HG03025 (cell line): ENCODE data around the gene MICOS13.
"Not testable (repeated sequence)": the region's sequence is repeated elsewhere in the genome, so short reads cannot be mapped to it uniquely, and the experiment has no call there.

Source experiments
- ATAC-seq: cut with Tn5 transposase; IDR thresholded peaks from one replicate; pipeline ENCODE4 v1.9.1; 2021; ENCODE audit warnings: mild to moderate bottlenecking, moderate library complexity; ENCODE audit not compliant: unreplicated experiment, low FRiP score

The MICOS13 gene

DNA sequence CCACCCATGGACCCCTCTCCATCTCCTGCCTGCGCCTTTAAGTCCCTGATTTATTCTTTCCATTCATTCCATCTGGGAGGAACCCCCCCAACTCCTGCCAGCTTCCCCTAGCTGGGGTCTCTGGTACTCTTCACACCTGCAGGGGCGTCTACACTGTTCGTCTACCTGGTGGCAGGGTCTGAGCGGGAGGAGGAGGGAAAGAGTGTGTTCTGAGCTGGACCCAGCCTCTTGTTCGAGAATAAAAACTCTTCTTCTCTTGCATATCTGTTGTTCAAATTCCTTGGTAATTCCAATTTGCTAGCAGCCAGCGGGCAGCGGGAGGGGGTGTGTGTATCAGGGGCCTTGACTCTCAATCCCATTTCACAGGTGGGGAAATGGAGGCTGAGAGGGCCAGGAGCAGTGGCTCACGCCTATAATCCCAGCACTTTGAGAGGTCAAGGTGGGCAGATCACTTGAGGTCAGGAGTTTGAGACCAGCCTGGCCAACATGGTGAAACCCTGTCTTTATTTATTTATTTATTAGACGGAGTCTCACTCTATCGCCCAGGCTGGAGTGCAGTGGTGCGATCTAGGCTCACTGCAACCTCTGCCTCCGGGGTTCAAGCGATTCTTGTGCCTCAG is 8.1 kb upstream of the MICOS13 start:
- not testable (repeated sequence) for ATAC-seq

DNA sequence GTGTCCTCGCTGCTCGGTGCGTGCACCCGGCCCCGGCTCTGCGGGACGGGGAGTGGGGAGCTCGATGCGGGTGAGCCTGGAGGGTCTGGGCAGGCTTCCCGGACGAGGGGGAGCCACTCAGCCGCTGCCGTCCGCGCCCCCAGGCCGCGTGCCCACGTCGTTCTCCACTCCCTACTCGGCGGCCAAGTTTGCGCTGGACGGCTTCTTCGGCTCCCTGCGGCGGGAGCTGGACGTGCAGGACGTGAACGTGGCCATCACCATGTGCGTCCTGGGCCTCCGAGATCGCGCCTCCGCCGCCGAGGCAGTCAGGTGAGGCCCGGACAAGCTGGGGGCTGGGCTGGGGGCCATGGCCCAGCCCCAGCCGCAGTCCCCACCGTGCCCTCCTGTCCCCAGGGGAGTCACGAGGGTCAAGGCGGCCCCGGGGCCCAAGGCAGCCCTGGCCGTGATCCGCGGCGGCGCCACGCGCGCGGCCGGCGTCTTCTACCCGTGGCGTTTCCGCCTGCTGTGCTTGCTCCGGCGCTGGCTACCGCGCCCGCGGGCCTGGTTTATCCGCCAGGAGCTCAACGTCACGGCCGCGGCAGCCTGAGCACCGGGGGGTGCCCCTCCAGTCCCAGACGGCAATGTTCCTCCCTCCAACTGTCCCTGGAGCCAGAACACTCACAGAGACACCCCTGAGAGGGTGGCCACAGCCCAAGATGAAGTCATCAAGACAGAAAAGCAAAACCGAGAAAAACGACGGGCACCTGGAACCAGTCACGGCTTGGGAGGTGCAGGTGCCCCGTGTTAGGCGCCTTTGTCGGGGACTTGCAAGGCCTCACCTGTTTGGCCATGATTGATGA is 7.3 kb upstream of the MICOS13 start:
- ATAC-seq = no peak

DNA sequence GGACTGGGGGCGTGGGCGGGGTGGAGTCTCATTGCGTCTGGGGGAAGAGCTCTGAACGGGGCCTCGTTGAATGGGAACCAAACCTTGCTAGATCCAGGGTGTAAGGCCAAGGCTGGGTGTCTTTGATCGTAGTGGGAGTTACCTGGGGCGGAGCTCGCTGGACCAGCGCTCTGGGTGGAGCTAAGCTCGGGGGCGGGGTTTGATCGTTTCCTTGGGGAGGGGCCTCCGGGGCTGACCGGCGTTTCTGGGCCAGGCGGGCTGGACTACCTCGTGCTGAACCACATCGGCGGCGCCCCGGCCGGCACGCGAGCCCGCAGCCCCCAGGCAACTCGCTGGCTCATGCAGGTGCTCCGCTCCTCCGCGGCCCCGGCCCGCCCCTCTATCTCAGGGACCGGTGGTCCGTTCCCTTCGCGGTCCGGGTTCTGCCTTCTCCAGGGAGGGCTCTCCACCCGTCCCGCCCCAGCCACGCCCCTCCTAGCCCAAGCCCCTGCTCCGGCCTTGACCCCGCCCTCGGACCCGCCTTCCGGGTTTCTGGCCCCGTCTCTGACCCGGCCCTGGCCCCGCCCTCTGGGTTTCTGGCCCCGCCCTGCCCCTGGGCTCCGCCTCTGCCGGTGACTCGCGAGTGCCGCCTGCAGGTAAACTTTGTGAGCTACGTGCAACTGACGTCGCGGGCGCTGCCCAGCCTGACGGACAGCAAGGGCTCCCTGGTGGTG is 6.5 kb upstream of the MICOS13 start:
- peak; percentile 35 for ATAC-seq

DNA sequence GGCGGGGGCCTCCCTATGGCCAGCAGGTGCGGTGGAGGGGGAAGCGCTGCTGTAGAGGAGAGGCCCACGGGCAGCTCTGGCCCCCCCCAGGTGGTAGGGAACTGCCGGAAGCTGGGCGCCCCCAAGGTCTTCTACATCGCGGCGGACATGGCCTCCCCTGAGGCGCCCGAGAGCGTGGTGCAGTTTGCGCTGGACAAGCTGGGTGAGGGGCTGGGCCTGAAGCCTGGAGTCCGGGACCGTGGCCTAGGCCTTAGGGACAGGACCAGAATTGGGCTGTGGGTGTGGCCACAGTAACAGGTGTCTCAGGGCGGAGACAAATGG is 6.0 kb upstream of the MICOS13 start:
- peak; percentile 20 for ATAC-seq

DNA sequence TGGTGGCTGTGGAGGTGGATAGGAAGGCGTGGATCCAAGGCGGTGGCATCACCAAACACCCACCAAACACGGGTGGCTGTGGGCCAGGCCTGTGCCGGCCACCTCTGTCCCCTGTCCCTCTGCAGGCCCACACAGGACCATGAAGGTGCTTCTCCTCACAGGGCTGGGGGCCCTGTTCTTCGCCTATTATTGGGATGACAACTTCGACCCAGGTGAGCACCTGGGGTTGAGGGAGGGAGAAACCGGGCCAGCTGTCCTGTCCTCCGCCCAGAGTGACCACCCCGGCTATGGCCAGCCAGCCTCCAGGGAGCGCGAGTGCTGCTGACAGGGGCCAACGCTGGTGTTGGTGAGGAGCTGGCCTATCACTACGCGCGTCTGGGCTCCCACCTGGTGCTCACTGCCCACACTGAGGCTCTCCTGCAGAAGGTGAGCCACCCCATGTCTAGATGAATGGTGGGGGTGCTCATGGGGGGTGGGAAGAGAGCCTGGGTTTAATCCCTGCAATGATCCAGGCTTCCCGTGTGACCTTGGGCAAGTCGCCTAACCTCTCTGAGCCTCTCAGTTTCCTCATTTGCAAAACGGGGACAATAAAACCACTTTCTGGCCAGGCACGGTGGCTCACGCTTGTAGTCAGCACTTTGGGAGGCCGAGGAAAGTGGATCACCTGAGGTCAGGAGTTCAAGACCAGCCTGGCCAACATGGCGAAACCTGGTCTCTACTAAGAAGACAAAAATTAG is 4.5 kb upstream of the MICOS13 start:
- ATAC-seq = no peak

DNA sequence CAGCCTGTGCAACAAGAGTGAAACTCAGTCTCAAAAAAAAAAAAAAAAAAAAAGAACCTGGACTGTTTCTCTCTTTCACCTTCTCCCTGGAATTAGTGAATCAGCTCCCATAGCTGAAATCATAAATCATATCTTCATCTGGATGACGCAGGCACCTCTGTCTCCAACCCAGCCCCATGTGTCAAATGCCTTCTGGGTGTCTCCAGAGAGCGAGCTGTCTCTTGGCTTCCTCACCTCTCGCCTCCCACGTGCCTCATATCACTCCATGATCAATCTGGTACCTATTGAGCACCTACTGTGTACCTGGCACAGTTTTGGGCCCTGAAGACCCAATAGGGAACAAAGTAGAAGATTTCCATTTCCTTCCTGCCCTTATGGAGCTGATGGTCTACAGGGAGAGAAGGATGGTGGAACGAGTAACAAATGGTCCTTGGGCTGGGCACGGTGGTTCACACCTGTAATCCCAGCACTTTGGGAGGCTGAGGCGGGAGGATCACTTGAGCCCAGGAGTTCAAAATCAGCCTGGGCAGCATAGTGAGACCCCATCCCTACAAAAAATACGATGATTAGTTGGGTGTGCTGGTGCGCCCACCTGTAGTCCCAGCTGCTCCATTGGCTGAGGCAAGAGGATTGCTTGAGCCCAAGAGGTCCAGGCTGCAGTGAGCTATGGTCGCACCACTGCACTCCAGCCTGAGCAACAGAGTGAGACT is 3.0 kb upstream of the MICOS13 start:
- ATAC-seq = no peak

DNA sequence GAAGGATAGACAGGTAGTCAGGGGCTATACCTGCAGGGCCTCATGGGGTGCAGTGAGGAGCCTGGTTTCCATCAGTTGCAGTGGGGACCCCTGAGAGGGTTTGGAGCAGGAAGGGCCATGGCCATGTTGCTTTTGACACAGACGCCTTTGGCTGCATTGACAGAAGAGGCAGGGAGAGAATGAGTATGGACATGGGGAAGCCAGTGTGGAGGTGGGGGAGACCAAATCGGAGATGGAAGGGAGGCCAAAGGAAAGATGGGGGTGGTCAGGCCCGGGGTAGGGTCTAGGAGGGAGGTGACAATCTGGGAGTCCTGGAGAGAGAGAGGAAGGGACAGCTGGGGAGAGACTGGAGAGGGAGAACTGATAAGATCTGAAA is 1.8 kb upstream of the MICOS13 start:
- ATAC-seq = no peak

DNA sequence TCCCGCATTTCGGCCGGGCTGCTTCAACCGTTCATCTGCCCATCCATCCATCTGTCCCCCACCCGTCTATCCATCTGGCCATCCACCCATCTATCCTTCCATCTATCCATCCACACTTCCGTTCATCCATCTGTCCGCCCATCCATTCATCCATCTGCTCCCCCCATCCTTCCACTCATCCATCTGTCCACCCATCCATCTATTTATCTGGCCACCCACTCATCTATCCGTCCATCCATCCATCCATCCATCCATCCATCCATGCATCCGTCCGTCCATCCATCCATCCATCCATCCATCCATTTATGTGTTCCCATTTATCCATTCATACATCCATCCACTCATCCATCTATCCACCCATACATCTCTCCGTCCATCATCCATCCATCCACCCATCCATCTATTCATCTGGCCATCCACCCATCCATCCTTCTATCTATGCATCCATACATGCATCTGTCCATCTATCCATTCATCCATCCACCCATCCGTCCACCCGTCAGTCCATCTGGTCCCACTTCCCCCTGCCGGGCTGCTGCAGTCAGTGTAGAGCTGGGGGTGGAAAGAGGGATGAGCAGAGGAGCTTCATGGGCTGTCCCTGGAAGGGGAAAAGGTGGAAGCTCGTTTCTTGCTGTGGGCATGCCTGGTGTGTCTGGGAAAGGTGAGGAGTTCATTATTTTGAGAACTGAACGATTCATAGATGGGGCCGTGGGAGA is 1.2 kb upstream of the MICOS13 start:
- ATAC-seq = no peak

DNA sequence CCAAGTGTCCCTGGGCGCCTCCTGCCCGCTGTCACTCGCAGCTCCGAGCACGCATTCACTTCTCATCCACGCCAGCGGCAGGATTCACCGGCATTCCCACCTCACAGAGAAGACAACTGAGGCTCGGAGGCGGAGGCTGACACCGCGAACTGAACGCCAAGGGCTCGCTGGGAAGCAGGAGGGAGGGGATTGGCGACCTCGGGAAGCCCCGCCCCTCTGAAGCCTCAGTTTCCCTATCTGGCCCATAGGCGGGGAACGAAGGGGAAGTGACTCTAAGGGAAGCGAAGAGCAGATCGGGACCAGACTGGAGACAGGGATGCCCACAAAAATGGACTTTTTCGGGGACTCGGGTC is 256 bp downstream of the MICOS13 start:
- ATAC-seq = no peak

DNA sequence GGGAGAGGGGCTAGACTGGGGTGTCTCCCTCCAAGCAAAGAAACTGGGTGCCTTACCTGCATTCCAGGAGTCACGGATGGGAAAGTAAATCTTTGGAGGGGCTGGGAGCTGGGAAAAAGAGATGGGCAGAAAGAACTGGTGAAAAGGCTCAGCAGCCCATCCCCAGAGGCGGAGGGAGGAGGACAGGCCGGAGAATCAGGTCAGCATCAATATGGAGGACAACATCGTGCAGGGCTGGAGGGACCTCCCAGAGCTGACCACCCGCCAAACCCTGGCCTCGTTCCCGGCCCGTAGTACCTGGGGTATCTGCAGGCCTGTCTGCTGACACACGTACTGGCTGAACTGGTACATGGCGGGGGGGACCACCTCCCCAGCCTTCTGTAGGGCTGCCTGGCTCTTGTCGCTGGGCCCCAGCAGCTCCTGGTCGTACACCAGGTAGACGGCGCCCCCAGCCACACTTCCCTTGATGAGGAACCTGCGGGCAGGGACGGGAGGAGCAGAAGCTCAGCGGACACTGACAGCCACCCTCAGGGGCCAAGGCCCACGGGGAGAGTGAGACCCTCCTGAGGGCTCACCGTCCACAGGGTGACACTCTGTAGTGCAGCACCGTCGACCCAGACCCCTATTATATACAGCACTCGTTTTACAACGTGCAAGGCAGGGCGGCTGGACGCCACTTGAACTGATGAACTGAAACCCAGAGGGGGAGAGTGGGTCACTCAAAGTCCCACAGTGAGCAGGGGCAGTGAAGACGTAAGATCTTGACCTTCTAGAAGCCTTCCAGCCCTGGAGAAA is 830 bp downstream of the MICOS13 start:
- ATAC-seq = no peak

DNA sequence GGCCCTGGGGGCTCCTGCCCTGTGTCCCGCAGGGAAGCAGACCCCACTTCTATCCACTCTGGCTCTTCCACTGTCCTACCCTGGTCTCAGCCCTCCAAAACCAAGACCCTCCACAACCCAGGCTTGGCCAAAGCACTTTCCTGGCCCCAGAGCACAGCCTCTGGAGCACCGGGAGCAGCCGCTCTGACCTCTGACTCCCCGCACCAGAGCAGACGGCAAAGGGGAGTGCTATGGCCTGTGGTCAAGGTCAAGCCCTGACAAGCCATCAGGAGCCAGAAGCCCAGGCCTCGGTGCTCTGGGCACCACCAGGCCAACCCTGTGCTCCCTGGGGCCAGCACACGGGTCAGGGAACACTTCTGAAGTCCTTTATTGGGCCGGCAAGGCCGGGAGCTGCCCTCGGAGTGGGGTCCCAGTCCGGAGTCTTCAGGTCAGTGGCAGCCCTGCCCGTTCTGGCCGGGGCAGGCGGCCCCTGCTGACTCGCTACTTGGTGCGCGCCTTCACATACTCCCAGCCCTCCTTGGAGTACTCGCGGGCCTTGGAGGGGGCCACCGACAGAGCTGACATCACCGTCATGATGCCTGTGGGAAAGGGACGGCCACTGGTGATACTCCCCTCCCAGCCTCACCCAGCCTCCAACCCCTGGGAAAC is 2.1 kb downstream of the MICOS13 start:
- no peak for ATAC-seq

DNA sequence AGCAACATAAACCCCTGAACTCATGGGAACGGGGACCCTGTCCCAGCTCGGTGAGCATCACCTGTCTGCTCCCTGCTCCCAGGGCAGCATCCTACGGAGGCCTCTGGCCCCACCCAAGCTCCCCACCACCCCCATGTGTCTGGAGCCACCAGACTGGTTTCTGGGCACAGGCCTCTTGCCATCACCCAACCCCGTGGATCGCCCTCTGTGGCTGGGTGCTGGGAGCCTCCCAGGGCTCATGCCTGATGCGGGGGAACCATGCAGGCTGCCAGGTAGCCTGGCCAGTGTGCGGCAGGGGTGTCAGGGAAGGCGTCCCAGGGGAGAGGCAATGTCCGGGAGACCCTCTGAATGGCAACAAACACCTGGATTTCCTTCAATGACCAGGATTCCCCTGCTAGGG is 2.7 kb downstream of the MICOS13 start:
- no peak for ATAC-seq

DNA sequence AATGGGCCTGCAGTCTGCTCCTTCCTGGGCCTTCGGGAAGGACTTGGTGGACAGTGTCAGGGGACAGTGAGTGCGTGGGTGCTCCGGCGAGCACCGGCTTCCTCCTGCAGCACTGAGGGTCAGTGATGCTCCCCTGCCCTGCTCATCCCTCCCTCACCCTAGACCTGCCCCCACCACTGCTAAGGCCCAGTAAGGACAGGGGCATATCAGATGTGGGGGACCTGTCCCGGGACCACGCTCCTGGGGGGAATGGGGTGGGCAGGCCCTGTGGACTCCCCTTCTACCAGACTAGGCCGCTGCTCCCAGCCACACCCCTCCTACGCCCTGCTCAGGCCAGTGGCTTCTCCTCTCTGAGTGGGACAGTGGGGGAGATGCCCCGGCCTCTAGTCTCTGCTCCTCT is 3.2 kb downstream of the MICOS13 start:
- ATAC-seq = no peak

DNA sequence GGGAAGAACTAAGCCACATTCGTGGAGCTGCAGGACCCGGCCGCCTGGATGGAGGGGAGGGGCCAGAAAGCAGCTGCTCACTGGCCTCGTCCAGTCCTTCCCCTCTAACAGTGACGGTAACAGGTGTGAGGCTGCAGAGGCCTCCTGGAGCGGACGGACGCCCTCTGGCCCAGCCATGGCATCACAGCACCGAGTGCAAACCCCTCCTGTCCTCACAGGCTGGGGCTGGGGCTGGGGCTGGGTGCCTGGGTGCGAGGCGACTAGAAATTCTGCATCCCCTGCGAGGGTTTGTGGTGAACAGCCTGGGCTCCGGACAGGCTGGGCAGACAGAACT is 3.6 kb downstream of the MICOS13 start:
- no peak for ATAC-seq

DNA sequence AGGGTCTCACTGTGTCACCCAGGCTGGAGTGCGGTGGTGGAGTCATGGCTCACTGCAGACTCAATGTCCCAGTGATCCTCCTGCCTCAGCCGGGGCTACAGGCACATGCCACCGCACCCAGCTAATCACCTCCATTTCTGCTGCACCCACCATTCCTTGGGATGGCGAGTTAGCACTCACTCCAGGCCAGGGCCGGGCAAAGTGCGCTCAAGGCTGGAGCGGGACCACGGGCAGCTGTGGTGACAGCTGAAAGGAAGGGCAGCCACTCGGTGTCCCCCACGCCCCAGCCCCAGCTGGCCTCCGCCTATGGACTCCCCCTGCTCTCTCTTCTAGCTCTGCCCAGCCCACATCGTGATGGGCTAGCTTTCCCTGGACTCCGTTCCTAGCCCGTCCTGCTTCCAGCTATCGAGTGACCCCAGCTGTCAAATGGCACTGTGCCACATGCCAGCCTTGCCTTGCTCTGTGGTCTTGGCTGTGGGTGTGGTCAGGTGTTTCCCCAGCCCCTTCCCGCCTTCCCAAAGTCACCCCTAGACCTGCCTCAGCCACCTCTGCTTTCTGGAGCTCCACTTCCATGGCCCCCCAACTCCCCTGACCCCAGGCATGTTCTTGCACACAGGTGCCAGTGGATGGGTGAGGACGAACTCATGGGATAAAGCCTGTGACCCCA is 4.1 kb downstream of the MICOS13 start:
- ATAC-seq = no peak

DNA sequence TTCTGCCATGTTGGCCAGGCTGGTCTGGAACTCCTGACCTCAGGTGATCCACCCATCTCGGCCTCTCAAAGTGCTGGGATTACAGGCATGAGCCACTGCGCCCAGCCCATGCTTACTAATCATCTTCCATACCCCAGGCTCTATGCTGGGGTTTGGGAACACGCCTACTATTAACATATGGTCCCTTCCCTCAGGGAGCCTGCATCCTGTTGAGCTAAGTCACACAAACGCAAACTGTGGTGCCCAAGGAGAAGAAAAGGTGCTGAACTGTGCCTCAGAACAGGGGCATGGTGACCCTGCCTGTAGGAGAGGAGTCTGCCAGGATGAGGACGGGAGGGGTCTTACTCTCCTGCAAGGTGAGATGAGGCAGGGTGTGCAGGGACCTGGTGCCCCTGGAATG is 5.6 kb downstream of the MICOS13 start:
- no peak for ATAC-seq

DNA sequence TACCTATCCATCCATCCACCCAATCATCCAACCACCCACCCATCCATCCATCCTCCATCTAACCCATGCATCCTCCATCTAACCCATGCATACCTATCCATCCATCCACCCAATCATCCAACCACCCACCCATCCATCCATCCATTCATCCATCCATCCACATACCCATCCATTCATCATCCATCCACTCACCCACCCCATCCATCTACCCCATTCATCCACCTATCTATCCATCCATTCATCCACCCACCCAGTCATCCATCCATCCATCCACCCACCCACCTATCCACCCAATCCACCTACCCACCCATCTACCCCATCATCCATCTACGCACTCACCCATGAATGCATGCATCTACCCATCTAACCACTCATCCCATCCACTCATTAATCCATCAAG is 6.6 kb downstream of the MICOS13 start:
- no peak for ATAC-seq

DNA sequence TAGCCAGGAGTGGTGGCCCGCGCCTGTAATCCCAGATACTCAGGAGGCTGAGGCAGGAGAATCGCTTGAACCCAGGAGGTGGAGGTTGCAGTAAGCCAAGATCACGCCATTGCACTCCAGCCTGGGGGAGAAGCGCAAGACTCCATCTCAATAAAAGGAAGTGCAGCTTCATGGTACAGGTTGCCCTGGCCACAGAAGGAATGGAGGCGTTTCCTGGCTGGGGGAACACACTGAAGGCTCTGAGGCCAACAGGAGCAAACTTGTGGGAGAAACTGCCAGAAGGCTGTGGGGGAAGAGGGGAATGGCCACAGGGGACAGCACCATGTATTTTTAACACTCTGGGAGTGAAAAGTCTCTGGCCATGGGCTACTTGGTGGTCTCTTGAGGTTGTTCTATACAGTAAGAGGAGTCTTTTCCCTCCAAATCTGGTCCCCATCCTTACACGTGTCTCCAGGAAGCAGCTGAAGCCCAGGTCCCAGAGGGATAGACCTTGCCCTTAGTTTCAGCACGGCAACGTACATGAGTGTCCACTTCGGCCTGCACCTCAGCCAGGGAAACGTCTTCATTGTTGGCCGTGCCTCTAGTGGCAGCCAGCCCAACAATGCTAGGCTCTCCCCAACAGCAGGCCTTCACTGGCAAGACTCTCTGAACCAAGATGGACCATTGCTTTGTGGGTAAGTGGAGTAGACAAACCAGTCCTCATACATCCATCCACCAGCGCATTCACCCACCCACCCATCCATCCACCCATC is 7.4 kb downstream of the MICOS13 start:
- no peak for ATAC-seq
